ENCODE measurements around the gene ASCL5.

GRCh38 chr1:201104141-201104540 lies 22.8 kb downstream of the ASCL5 start:
- TF ChIP-seq CTCF (IDR thresholded peaks at IDR 0.05) (no peak), POLR2A (IDR thresholded peaks at IDR 0.05) (no peak)

All from vagina (tissue), 2 donors.